Endodermal cell (in vitro differentiated cells): ENCODE results near the gene MEDAG. TPM values are rescaled to one million over a fixed set of nuclear protein-coding genes. Genes with fewer than 3 reads are reported as not detected.

ENCODE experiments used
- DNase-seq: peaks from one replicate; pipeline ENCODE4 v3.0.0-alpha.2; 2017
- H3K27ac ChIP-seq: 2 replicates; pipeline ENCODE4 v1.5.1; 2013; ENCODE audit warnings: mild to moderate bottlenecking, low read depth, low read length, moderate library complexity
- H3K27me3 ChIP-seq: 2 replicates; pipeline ENCODE4 v1.6.1; 2013; ENCODE audit warnings: mild to moderate bottlenecking, low read length, moderate library complexity; ENCODE audit not compliant: insufficient read depth, control insufficient read depth, poor library complexity, severe bottlenecking
- H3K36me3 ChIP-seq: 2 replicates; pipeline ENCODE4 v1.7.0; 2013; ENCODE audit warnings: mild to moderate bottlenecking, low read length, moderate library complexity; ENCODE audit not compliant: control insufficient read depth, insufficient read depth
- H3K4me1 ChIP-seq: one replicate; pipeline ENCODE4 v1.7.0; 2013; ENCODE audit warnings: low read length; ENCODE audit not compliant: control insufficient read depth, insufficient read depth
- H3K4me3 ChIP-seq: 2 replicates; pipeline ENCODE4 v1.5.1; 2013; ENCODE audit warnings: mild to moderate bottlenecking, low read length, moderate library complexity
- H3K9ac ChIP-seq: 2 replicates; pipeline ENCODE4 v1.6.1; 2013; ENCODE audit warnings: mild to moderate bottlenecking, low read length, moderate library complexity; ENCODE audit not compliant: poor library complexity, severe bottlenecking; ENCODE audit errors: extremely low read depth
- H3K9me3 ChIP-seq: 2 replicates; pipeline ENCODE4 v1.6.1; 2013; ENCODE audit warnings: mild to moderate bottlenecking, low read length, moderate library complexity; ENCODE audit not compliant: control insufficient read depth
- H3K27ac Mint-ChIP-seq: 2 replicates; pipeline ENCODE4 v1.8.0; 2020; ENCODE audit warnings: mixed read lengths
- H3K27me3 Mint-ChIP-seq: 2 replicates; pipeline ENCODE4 v1.8.0; 2021; ENCODE audit warnings: mild to moderate bottlenecking, mixed read lengths; ENCODE audit not compliant: insufficient read depth
- H3K36me3 Mint-ChIP-seq: 2 replicates; pipeline ENCODE4 v1.8.0; 2020; ENCODE audit warnings: low read depth, mixed read lengths
- H3K4me1 Mint-ChIP-seq: 2 replicates; pipeline ENCODE4 v1.8.0; 2020; ENCODE audit warnings: mixed read lengths
- H3K4me3 Mint-ChIP-seq: 2 replicates; pipeline ENCODE4 v1.8.0; 2020; ENCODE audit warnings: mild to moderate bottlenecking, moderate library complexity, mixed read lengths
- H3K9me3 Mint-ChIP-seq: 2 replicates; pipeline ENCODE4 v1.8.0; 2020; ENCODE audit warnings: mild to moderate bottlenecking, mixed read lengths
- WGBS, 2 experiments: methylation state at CpG; one replicate each; pipeline versions ENCODE4 v1.1.5 to v1.1.7; 2013; ENCODE audit warnings: missing lambda C conversion rate in 2 of 2, mixed read lengths in 1 of 2; ENCODE audit not compliant: insufficient coverage in 1 of 2, insufficient read length in 1 of 2; 5-methylcytosine and 5-hydroxymethylcytosine counted together
- total RNA-seq, 2 donors: library from RNA; stranded (reverse); fragmentation: NEBNext Ultra II Directional in 1 of 2; extraction: Animal tissue kit (Norgen Biotek cat#: 25700) in 1 of 2; gene quantifications; 2 replicates in 1 of 2; 3 replicates in 1 of 2; pipeline ENCODE4 v1.2.1, GENCODE V29; 2021
- TF ChIP-seq, protein P1 (sequence below): fragments of 200-600 bp; sonication (generic); conservative IDR thresholded peaks from 2 replicates; pipeline ENCODE4 v1.5.0; 2021; ENCODE audit warnings: antibody characterized with exemption, mild to moderate bottlenecking

MEDAG gene
- total RNA-seq, 2 donors from 2014 or later: 0.13 to 0.33 TPM

DNA sequence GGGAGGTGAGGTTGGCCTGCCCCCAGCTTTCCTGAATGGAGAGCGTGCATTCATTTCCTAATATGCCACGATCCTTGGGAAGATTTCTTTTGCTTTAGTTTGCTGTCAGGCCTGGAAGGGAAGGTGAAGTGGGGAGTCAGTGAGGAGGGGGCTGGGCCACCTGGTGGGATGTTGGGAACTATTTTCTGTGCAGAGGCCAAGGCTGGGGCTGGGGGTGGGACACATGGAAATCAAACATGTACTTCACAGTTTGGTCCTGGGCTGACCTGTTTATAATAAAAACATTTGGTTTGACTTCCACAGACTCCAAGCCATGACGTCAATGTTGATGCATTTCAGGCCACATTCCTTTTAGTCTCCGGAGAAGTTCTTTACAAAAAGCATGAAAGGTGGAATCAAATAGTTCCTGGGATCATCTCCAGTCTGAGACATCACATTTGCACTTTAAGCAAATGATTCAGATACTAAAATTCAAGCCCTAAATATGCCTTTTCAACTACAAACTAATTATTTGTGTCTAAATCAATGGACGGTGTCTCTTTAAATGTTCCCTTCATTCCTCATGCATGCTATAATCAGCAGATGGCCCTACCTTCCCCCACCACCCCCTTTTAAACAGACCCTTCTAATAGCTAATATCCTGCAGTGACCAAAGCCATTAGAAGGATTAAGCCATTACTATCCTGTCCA lies 41.5 kb upstream of the MEDAG start:
- peaks cover 2% of the 10 kb centered on the region for H3K36me3 Mint-ChIP-seq
- peaks cover 16% of the 10 kb centered on the region for H3K27me3 ChIP-seq
- H3K27ac ChIP-seq: peak overlapping the region; percentile 86
- H3K4me1 Mint-ChIP-seq: peaks cover 46% of the 10 kb centered on the region
- H3K4me3 Mint-ChIP-seq: peak overlapping the region; percentile 30
- 50 to 71% methylated on average over 5 of the region's 5 CpGs for WGBS, 2 experiments
- no peaks in the 10 kb centered on the region for H3K9me3 Mint-ChIP-seq
- no peaks in the 10 kb centered on the region for H3K36me3 ChIP-seq
- no peak overlapping the region for H3K9ac ChIP-seq
- H3K27me3 Mint-ChIP-seq: peaks cover 33% of the 10 kb centered on the region
- peak overlapping the region; percentile 79 for H3K27ac Mint-ChIP-seq
- no peak overlapping the region for H3K4me3 ChIP-seq
- no peaks in the 10 kb centered on the region for H3K9me3 ChIP-seq
- DNase-seq: peak; percentile 50
- peaks cover 17% of the 10 kb centered on the region for H3K4me1 ChIP-seq
- TF ChIP-seq, protein P1, sequence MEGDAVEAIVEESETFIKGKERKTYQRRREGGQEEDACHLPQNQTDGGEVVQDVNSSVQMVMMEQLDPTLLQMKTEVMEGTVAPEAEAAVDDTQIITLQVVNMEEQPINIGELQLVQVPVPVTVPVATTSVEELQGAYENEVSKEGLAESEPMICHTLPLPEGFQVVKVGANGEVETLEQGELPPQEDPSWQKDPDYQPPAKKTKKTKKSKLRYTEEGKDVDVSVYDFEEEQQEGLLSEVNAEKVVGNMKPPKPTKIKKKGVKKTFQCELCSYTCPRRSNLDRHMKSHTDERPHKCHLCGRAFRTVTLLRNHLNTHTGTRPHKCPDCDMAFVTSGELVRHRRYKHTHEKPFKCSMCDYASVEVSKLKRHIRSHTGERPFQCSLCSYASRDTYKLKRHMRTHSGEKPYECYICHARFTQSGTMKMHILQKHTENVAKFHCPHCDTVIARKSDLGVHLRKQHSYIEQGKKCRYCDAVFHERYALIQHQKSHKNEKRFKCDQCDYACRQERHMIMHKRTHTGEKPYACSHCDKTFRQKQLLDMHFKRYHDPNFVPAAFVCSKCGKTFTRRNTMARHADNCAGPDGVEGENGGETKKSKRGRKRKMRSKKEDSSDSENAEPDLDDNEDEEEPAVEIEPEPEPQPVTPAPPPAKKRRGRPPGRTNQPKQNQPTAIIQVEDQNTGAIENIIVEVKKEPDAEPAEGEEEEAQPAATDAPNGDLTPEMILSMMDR: no peak

DNA sequence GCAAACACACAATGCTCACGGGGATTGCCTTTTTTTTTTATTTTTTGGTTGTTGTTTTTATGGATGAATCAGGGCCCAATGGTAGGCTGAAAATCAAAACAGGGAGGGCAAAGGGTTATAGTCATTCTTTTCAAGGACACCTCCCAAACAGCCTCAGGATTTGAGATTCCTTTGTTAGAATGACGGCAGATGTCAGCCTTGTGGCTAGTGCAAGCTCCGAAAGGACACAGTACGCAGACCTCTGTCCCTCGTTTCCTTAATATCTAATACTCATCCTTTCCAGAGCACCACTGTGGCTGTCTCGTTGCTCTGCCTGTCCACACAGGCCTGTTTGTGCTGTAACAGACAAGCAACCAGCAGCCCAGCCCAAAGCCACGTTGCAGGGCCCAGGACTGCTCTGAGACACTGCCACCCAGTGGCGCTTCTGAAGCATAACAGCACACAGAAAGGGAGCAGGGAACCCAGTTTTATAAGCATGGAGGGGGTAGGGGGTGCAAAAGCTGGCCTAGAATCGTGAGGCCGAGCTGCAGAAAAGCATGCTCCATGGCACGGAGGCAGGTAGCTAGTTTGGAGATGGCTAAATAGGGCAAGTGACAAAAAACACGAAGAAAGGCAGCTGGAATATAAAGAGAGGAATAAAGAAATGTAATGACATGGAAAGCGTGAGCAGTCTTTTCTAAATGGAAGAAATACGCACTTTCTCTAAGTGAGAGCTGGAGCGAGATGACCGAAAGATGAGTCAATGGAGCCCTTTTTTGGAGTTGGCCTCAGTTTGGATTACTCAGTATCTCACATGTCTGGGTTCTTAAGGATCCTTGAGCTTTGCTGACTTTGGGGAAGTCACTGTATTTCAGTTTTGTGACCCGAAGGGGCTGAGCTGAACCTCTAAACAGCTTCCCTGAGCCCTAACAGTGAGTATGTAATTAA lies 40.7 kb upstream of the MEDAG start:
- TF ChIP-seq, protein P1: peak; percentile 96
- Histone ChIP-seq H3K4me3 (no peak overlapping the region), H3K9ac (no peak overlapping the region), H3K9me3 (no peaks in the 10 kb centered on the region), H3K36me3 (no peaks in the 10 kb centered on the region), H3K4me1 (peaks cover 17% of the 10 kb centered on the region), H3K27me3 (peaks cover 16% of the 10 kb centered on the region), H3K27ac (peak overlapping the region; percentile 86)
- H3K27me3 Mint-ChIP-seq: peaks cover 27% of the 10 kb centered on the region
- WGBS, 2 experiments: 38 to 39% methylated on average over 17 of the region's 17 CpGs
- peak overlapping the region; percentile 30 for H3K4me3 Mint-ChIP-seq
- H3K9me3 Mint-ChIP-seq: no peaks in the 10 kb centered on the region
- H3K27ac Mint-ChIP-seq: peak overlapping the region; percentile 61
- H3K4me1 Mint-ChIP-seq: peaks cover 46% of the 10 kb centered on the region
- peak; percentile 89 for DNase-seq
- H3K36me3 Mint-ChIP-seq: peaks cover 2% of the 10 kb centered on the region

DNA sequence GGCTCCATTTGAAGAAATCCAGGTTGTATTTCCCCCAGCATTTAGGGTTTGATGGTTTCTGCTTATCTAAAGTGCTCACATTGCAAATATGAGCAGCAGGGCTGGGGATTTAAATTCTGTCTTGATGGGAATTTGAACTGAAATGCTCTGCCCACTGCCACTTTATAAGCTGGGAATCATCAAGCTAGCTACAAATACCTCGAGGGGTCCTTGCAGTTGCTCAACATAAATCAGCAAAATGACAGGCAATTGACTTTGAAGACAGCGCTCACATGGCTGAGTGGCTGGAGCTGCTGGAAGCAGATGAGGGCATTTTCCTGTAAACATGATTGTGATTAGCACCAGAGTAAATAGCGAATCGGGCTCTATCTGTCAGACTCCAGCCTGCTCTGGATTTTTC lies 39.4 kb upstream of the MEDAG start:
- Histone ChIP-seq H3K36me3 (no peaks in the 10 kb centered on the region), H3K27me3 (peaks cover 16% of the 10 kb centered on the region), H3K9me3 (no peaks in the 10 kb centered on the region), H3K27ac (no peak overlapping the region), H3K4me3 (no peak overlapping the region), H3K9ac (no peak overlapping the region), H3K4me1 (peaks cover 17% of the 10 kb centered on the region)
- TF ChIP-seq, protein P1: no peak
- Mint-ChIP-seq H3K27ac (no peak overlapping the region), H3K27me3 (peaks cover 20% of the 10 kb centered on the region), H3K9me3 (no peaks in the 10 kb centered on the region), H3K36me3 (peaks cover 2% of the 10 kb centered on the region), H3K4me1 (peaks cover 48% of the 10 kb centered on the region), H3K4me3 (no peak overlapping the region)
- 82 to 83% methylated on average over 4 of the region's 4 CpGs for WGBS, 2 experiments
- DNase-seq: peak; percentile 17
